ENCODE data around the gene NAT8. TPM values are rescaled to one million over a fixed set of nuclear protein-coding genes. Genes with fewer than 3 reads are reported as not detected.
"Not testable (repeated sequence)": the region's sequence is repeated elsewhere in the genome, so short reads cannot be mapped to it uniquely, and the experiment has no call there.

NAT8 gene
- total and polyA plus RNA-seq, 7 experiments from 2014 or later, result not detected

DNA sequence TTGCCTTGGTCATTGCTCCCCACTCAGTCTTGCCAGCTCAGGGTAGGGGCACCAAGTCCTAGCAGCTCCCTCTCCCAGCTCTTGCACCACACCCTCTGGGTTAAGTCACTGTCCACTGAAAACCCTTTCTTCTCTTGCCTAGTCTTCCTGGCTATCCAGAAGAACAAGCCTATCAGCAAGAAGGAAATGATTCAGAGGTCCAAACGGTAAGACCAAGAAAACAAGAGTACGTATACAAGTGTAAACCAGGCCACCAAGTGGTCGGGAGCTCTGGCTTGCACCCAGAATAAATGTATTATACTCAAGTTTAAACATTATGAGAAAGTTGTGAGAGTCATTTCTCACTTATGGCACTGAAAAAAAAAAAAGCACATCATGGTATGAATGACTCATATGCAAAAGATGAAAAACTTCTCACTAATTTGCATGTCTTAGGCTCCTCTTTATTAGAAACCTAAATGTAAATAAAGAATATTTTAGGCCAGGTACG lies 39.1 kb downstream of the NAT8 start:
- DNase-seq, CTCF ChIA-PET: not testable (repeated sequence)
- peaks cover 9 to 68% (median 65%) of the 10 kb centered on the region in 5 donors for H3K36me3 Mint-ChIP-seq

GRCh38 chr2:73601780-73602179 lies 40.4 kb downstream of the NAT8 start:
- DNase-seq (no peak), ATAC-seq (no peak)
- CTCF ChIA-PET, result no interaction called here
- H3K27me3 ChIP-seq (ENCODE audit: control insufficient read depth in 2 of 2, insufficient read depth in 2 of 2, low read length in 2 of 2), result no peaks in the 10 kb centered on the region
- intact Hi-C loops (cut with micrococcal nuclease), result no loop called here
- H3K4me1 ChIP-seq (ENCODE audit: control insufficient read depth in 2 of 2, insufficient read depth in 2 of 2, low read length in 2 of 2), result no peaks in the 10 kb centered on the region
- H3K27ac ChIP-seq (ENCODE audit: low read depth, low read length), result no peak overlapping the region
- H3K4me3 ChIP-seq (ENCODE audit: low read length), result no peak overlapping the region
- H3K9me3 ChIP-seq (ENCODE audit: control insufficient read depth in 2 of 3, low read length in 3 of 3), result no peaks in the 10 kb centered on the region
- Mint-ChIP-seq H3K27me3 (no peaks in the 10 kb centered on the region), H3K9me3 (peaks cover 0 to 2% (median 0%) of the 10 kb centered on the region in 11 donors), H3K4me1 (peaks cover 0 to 6% (median 0%) of the 10 kb centered on the region in 7 donors), H3K4me3 (no peak overlapping the region), H3K27ac (no peak overlapping the region), H3K36me3 (peaks cover 7 to 62% (median 57%) of the 10 kb centered on the region in 5 donors)
- peaks cover 0 to 18% (median 10%) of the 10 kb centered on the region in 3 experiments for H3K36me3 ChIP-seq (ENCODE audit: control insufficient read depth in 2 of 3, insufficient read depth in 3 of 3, low read length in 3 of 3)
- POLR2A ChIA-PET, result no interaction called here

More for the DNA sequence above, 39.1 kb downstream of the NAT8 start:
- POLR2A ChIA-PET; H3K27me3 Mint-ChIP-seq; H3K4me1 ChIP-seq (ENCODE audit: control insufficient read depth in 2 of 2, insufficient read depth in 2 of 2, low read length in 2 of 2); H3K9me3 ChIP-seq (ENCODE audit: control insufficient read depth in 2 of 3, low read length in 3 of 3); H3K4me1 Mint-ChIP-seq; H3K27me3 ChIP-seq (ENCODE audit: control insufficient read depth in 2 of 2, insufficient read depth in 2 of 2, low read length in 2 of 2); H3K9me3 Mint-ChIP-seq; H3K27ac ChIP-seq (ENCODE audit: low read depth, low read length); H3K27ac Mint-ChIP-seq; ATAC-seq; H3K4me3 Mint-ChIP-seq; intact Hi-C loops (cut with micrococcal nuclease); H3K4me3 ChIP-seq (ENCODE audit: low read length): not testable (repeated sequence)
- H3K36me3 ChIP-seq (ENCODE audit: control insufficient read depth in 2 of 3, insufficient read depth in 3 of 3, low read length in 3 of 3), result peaks cover 0 to 18% (median 10%) of the 10 kb centered on the region in 3 experiments

DNA sequence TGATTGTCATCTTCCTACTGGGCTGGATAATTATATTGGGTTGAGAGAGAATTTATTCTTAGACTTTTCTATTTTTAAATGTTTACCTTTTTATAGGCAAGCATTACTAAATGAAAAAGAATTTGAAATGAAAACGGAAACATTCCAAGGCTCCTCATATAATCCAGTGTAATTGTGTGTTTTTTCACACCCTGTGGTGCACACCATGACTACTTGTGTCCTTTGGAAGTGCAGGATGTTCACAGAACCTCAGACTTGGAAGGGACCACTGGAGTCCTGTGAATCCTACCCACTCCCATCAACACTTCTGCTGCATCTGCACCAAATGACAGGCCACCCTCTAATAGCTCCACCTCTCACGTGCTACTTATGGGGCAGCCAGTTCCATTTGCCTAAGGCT lies 48.0 kb downstream of the NAT8 start:
- H3K36me3 ChIP-seq (ENCODE audit: control insufficient read depth in 2 of 3, insufficient read depth in 3 of 3, low read length in 3 of 3), result no peaks in the 10 kb centered on the region
- CTCF ChIA-PET, result no interaction called here

DNA sequence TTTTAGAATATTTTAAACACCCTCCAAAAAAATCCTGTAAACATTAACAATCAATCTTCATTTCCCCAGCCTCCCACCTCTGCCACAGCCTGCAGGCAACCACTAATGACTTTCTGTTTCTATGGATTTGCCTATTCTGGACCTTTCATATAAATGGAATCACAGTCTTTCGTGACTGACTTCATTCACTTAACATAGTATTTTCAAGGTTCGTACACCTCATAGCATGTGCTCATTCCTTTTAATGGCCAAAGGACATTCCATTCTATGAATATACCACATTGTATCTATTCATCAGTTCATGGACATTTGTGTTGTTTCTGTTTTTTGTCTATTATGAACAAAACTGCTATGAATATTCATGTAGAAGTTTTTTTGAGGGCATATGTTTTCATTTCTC lies 48.5 kb downstream of the NAT8 start:
- ChIA-PET POLR2A (no interaction called here), CTCF (no interaction called here)
- ATAC-seq, result no peak
- no peaks in the 10 kb centered on the region for H3K27me3 ChIP-seq (ENCODE audit: control insufficient read depth in 2 of 2, insufficient read depth in 2 of 2, low read length in 2 of 2)
- H3K27ac Mint-ChIP-seq, result no peak overlapping the region
- intact Hi-C loops (cut with micrococcal nuclease), result no loop called here
- H3K9me3 ChIP-seq (ENCODE audit: control insufficient read depth in 2 of 3, low read length in 3 of 3), result no peaks in the 10 kb centered on the region
- no peak overlapping the region for H3K4me3 Mint-ChIP-seq
- no peaks in the 10 kb centered on the region for H3K36me3 ChIP-seq (ENCODE audit: control insufficient read depth in 2 of 3, insufficient read depth in 3 of 3, low read length in 3 of 3)
- peaks cover 0 to 46% (median 34%) of the 10 kb centered on the region in 5 donors for H3K36me3 Mint-ChIP-seq
- H3K27ac ChIP-seq (ENCODE audit: low read depth, low read length), result no peak overlapping the region
- H3K4me1 Mint-ChIP-seq, result peaks cover 0 to 4% (median 0%) of the 10 kb centered on the region in 7 donors
- no peak overlapping the region for H3K4me3 ChIP-seq (ENCODE audit: low read length)
- no peaks in the 10 kb centered on the region for H3K27me3 Mint-ChIP-seq
- H3K4me1 ChIP-seq (ENCODE audit: control insufficient read depth in 2 of 2, insufficient read depth in 2 of 2, low read length in 2 of 2), result no peaks in the 10 kb centered on the region
- peaks cover 0 to 13% (median 0%) of the 10 kb centered on the region in 11 donors for H3K9me3 Mint-ChIP-seq
- no peak for DNase-seq

More for the DNA sequence above, 48.0 kb downstream of the NAT8 start:
- Mint-ChIP-seq H3K27me3 (no peaks in the 10 kb centered on the region), H3K36me3 (peaks cover 0 to 50% (median 38%) of the 10 kb centered on the region in 5 donors), H3K9me3 (peaks cover 0 to 13% (median 0%) of the 10 kb centered on the region in 11 donors), H3K27ac (no peak overlapping the region), H3K4me1 (peaks cover 0 to 6% (median 0%) of the 10 kb centered on the region in 7 donors), H3K4me3 (no peak overlapping the region)
- ATAC-seq (no peak), DNase-seq (no peak)
- POLR2A ChIA-PET, result no interaction called here
- intact Hi-C loops (cut with micrococcal nuclease), result no loop called here
- Histone ChIP-seq H3K27ac (ENCODE audit: low read depth, low read length) (no peak overlapping the region), H3K27me3 (ENCODE audit: control insufficient read depth in 2 of 2, insufficient read depth in 2 of 2, low read length in 2 of 2) (no peaks in the 10 kb centered on the region), H3K4me1 (ENCODE audit: control insufficient read depth in 2 of 2, insufficient read depth in 2 of 2, low read length in 2 of 2) (no peaks in the 10 kb centered on the region), H3K4me3 (ENCODE audit: low read length) (no peak overlapping the region), H3K9me3 (ENCODE audit: control insufficient read depth in 2 of 3, low read length in 3 of 3) (no peaks in the 10 kb centered on the region)

Other genes starting within 250 kb of the NAT8 start
- gene TPRKB, start 94.9 kb upstream of the NAT8 start, total RNA-seq, result 10 to 100 TPM; 16.5 to 34.6 (median 27.5) TPM
- gene TPRKB, start 94.9 kb upstream of the NAT8 start, polyA plus RNA-seq, result 10 to 100 TPM; 62.0 to 87.9 TPM
- gene DUSP11, start 137.7 kb upstream of the NAT8 start, total RNA-seq, result 10 to 100 TPM; 32.0 to 54.1 (median 43.8) TPM
- gene DUSP11, start 137.7 kb upstream of the NAT8 start, polyA plus RNA-seq, result 10 to 100 TPM; 61.6 to 70.9 TPM
- not detected for gene C2orf78, start 141.8 kb upstream of the NAT8 start, total RNA-seq
- gene C2orf78, start 141.8 kb upstream of the NAT8 start, polyA plus RNA-seq, result not detected
- gene STAMBP, start 186.5 kb upstream of the NAT8 start, total RNA-seq, result 10 to 100 TPM; 22.2 to 44.5 (median 32.9) TPM
- 10 to 100 TPM; 38.1 to 38.8 TPM for gene STAMBP, start 186.5 kb upstream of the NAT8 start, polyA plus RNA-seq

Data from naive thymus-derived CD4-positive, alpha-beta T cell (primary cell).